Stimulated activated CD8-positive, alpha-beta memory T cell treated with anti-CD3 and anti-CD28 coated beads, Interleukin-7, amount 100 ng/mL, for 24 hours (primary cell): ENCODE data around the gene CEACAM16.
"Not testable (repeated sequence)": the region's sequence is repeated elsewhere in the genome, so short reads cannot be mapped to it uniquely, and the experiment has no call there.

Source experiments
- DNase-seq: peaks from one replicate; pipeline ENCODE4 v3.0.0-alpha.2; 2020; ENCODE audit warnings: low read depth

CEACAM16 gene, protein sequence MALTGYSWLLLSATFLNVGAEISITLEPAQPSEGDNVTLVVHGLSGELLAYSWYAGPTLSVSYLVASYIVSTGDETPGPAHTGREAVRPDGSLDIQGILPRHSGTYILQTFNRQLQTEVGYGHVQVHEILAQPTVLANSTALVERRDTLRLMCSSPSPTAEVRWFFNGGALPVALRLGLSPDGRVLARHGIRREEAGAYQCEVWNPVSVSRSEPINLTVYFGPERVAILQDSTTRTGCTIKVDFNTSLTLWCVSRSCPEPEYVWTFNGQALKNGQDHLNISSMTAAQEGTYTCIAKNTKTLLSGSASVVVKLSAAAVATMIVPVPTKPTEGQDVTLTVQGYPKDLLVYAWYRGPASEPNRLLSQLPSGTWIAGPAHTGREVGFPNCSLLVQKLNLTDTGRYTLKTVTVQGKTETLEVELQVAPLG

DNA sequence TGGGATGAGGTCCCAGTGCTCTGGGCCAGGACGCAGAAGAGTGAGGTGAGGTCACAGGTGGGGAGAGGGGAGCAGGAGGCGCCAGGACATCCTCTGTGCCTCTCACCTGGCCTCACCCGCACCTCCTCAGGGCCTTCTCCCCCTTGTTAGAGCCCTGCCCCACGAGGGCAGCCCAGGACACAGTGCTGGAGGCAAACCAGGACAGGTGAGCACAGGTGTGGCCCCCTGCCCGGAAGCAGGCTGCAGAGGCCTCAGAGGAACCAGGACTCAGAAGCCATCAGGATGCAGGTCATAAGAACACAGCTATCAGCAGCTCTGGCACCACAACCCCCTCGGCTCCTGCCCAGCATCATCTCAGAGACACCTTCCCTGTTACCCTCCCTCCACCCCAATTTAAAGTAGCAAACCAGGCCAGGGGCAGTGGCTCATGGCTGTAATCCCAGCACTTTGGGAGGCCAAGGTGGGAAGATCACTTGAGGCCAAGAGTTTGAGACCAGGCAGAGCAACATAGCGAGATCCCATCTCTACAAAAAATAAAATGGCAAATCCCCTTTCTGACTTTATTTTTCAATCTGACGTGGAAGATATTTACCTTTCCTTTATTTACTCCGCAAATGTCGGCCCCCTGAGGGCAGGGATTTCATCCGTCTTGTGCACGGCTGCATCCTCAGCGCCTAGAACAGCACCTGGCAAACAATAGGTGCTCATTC lies at the start of gene CEACAM16:
TSS of gene CEACAM16 (plus strand) at position 660 of the 710 bp plus-strand sequence. CDS start 2,306 bp downstream, outside the sequence.
- DNase-seq, result no peak

DNA sequence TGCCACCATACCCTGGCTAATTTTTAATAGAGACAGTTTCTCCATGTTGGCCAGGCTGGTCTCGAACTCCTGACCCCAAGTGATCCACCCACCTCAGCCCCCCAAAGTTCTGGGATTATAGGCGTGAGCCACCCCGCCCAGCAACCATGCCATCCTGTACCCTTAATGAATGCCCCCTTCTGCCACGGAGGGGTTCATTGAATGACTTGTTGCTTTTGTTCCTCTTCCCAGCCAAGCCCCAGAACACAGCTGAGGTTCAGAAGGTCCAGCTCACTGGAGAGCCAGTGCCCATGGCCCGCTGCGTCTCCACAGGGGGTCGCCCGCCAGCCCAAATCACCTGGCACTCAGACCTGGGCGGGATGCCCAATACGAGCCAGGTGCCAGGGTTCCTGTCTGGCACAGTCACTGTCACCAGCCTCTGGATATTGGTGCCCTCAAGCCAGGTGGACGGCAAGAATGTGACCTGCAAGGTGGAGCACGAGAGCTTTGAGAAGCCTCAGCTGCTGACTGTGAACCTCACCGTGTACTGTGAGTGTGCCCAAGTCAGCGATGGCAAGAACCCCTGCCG lies 49.3 kb upstream of the CEACAM16 start:
- no peak for DNase-seq

DNA sequence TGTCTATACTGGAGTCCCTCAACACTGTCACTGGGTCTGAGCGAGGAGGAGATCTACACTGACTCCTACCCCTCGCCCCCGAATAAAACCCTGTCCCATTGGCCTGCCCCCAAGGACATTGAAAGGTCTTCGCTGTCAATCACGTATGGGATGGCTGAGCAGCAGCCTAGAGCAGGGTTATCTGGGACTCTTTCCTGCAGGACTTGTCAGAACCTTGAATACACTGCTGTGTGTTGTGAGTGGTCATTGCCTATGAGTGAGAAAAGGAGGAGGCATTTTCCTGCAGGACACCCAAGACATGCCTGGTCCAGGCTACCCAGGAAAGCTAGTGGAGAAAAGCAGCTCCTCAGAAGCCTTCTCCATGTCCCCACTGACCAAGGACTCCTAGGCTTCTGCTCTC lies 45.6 kb upstream of the CEACAM16 start:
- DNase-seq, result no peak

DNA sequence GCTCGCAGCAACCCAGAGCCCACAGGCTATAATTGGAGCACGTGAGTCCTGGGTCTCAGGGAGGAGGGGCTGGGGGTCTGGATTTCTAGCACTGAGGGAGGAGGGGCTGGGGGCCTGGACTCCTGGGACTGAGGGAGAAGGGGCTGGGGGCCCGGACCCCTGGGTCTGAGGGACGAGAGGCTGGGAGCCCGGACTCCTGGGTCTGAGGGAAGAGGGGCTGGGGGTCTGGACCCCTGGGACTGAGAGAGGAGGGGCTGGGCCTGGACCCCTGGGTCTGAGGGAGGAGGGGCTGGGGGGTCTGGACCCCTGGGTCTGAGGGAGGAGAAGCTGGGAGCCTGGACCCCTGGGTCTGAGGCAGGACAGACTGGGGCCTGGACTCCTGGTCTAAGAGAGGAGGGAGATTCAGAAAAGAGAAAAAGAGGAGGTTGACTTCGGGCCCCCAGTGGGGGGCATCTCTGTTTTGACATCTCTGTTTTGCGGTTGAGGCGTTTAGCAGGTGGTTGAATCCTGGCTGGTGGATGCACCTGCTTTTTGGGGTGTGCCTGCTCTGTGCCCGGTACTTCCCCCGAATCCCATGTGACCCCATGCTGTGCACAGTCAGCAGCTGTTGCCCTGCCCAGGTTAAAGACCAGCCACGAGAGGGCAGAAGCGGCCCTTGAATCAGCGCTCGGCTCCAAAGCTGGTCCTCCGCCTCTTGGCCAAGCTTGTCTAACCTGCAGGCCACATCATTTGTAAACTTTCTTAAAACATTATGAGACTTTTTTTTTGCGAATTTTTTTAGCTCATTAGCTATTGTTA lies 44.8 kb upstream of the CEACAM16 start:
- DNase-seq, result peak; percentile 56

DNA sequence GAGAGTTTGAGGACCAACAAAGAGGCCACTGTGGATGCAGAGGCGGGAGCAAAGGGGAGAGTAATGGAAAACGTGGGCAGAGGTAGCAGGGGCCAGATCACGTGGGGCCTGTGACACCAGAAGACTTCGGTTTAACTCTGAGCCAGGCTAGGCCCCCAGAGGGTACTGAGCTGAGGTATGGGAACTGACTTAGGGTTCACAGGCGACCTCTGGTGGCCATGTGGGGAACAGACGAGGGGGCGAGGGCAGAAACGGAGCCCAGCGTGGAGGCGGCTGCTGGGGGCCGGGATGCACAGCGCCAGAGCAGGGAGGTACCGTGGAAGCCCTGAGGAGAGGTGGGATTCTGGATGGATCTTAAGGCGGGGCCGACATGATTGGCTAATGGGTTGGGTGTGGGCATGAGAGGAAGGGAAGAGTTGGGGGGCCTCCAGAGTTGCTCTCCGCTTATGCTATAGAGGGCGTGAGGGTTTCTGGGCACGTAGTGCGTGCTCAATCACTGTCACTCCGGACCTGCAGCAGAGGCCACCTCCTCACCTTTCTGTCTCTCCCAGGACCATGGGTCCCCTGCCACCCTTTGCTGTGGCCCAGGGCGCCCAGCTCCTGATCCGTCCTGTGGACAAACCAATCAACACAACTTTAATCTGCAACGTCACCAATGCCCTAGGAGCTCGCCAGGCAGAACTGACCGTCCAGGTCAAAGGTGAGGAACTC lies 41.6 kb upstream of the CEACAM16 start:
- peak; percentile 53 for DNase-seq

DNA sequence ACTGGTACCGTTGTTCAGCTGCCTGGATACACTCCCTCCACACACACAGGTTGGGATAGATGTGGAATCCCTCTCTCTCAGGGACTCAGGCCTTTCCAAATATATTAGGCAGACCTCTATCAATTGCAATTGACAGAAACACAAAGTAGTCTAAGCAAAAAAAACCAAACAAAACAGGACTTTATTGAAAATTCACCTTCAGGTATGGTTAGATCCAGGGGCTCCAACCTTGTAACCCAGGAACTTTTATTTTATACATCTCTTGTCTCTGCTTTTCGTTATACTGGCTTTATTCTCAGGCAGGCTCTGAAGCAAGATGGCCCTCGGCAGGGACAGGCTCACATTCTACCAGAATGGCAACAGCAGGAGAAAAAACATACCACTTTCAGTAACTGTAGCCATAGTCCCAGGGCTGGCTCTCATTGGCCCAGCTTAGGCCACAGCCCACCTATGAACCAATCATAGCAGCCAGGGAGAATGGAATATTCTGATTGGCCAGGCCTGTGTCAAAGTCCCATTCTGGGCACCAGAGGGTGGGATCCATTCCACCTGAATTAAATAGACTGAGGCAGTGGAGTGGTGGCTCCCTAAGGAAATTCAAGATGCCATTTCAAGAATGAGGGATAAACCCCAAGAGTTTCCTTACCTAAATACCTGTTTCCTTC lies 40.8 kb upstream of the CEACAM16 start:
- DNase-seq, result no peak

DNA sequence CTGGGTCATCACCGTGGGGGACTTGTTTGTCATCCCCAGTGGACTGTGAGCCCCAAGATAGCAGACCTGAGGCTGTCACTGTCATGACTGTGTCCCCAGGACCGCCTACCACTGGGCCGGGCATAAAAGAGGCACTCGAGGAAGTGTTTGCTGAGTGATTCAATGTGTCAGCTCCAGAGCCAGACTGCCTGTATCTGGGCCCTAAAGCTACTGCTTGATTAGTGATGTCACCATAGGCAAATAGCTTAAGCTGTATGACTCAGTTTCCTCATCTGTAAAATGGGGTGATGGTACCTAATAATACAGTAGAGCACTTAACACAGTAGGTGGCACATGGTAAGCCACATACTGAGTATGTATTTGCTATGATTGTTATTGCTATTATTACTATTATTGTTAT lies 38.9 kb upstream of the CEACAM16 start:
- DNase-seq, result no peak

DNA sequence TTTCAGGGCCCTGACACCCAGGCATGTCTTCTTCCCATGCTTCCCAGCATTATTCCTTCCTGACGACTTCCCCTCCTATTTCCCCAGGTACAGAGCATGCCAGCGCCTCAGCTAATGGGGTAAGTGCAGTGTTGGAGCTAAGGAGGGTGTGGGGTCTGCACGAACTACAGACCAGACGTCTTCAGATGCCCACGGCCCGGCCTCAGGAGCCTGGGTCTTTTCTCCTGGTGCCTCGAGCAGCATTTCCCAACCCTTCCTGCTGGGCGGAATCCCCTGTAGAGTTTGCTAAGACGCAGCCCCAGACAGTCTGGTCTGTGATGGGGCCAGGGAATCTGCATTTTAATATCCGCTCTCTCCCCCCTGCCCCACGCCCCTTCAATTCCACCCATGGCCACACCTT lies 37.7 kb upstream of the CEACAM16 start:
- DNase-seq, result no peak

DNA sequence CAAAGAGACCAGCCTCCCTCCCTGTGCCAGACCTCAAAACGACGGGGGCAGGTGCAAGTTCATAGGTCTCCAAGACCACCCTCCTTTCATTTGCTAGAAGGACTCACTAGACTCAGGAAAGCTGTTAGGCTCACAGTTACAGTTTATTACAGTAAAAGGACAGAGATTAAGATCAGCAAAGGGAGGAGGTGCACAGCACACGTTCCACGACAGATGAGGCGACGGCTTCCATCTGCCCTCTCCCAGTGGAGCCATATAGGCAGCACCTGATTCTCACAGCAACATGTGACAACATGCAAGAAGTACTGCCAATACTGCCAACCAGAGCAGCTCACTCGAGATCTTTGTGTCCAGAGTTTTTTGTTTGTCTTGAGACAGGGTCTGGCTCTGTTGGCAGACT lies 37.0 kb upstream of the CEACAM16 start:
- DNase-seq, result no peak

DNA sequence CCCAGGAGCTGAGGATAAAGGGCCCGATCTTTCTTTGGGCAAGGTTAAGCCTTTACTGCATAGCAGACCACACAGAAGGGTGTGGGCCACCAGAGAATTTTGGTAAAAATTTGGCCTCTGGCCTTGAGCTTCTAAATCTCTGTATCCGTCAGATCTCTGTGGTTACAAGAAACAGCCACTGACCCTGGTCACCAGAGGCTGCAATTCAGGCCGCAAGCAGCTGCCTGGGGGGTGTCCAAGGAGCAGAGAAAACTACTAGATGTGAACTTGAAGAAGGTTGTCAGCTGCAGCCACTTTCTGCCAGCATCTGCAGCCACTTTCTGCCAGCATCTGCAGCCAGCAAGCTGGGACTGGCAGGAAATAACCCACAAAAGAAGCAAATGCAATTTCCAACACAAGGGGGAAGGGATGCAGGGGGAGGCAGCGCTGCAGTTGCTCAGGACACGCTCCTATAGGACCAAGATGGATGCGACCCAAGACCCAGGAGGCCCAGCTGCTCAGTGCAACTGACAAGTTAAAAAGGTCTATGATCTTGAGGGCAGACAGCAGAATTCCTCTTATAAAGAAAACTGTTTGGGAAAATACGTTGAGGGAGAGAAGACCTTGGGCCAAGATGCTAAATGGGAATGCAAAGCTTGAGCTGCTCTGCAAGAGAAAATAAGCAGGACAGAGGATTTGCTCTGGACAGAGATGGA lies 36.1 kb upstream of the CEACAM16 start:
- DNase-seq, result no peak

DNA sequence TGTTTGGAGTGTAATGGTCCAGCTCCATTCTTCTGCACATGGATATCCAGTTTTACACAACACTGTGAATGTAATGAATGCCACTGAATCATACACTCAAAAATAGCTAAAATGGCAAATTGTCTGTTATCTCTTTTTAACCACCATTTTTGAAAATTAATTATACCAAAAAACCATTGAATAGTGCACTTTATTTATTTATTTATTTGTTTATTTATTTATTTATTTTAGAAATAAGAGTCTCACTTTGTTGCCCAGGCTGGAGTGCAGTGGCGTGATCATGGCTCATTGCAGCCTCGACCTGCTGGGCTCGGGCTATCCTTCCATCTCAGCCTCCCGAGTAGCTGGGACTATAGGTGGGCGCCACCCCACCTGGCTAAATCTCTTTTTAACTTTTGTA lies 35.0 kb upstream of the CEACAM16 start:
- DNase-seq, result no peak

DNA sequence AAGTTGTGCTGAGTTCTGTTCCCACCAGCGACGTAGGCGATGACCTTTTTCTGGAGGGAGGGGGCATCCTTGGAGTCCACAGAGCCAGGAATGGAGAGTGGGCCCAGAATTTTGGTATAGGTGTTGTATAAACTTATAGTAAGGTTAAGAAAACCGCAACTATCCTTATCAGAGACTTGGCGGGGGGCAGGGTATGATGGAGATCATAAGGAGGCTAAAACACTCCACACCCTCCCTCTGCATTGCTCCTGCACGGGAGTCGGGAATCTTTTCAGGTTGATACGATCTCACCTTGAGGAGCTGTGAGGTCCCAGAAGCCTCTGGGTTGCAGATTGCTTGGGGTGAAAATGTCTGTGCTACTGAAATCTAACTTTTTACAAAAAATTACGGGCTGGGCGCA lies 34.0 kb upstream of the CEACAM16 start:
- DNase-seq, result no peak

DNA sequence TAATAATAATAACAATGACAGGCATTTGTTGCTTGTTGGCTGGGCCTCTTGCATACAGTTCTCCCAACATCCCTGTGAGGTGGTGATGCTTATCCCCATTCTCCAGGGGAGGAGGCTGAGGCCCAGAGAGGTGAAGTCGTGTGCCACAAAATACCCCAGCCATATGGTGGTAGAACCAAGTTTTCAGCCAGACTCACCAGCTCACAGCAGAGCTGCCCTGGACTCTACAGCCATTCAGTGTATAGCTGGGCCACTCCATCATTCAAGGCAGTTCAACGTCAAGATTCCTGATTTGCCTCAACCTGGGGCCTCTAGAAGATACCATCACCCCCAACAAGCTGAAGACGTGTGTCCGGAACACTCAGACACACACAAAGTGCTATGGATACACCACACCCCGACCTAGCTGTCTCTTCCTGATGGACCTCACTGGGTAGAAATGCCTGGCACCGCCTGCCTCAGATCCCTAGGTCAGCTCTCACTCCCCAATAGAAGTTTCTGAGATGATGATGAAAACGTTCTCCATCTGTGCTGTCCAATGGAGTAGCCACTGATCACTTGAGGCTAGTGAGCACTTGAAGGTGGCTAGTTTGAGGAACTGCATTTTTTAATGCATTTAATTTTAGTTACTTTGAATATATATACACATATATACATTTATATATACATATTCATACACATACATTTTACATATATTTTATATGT lies 31.9 kb upstream of the CEACAM16 start:
- no peak for DNase-seq

DNA sequence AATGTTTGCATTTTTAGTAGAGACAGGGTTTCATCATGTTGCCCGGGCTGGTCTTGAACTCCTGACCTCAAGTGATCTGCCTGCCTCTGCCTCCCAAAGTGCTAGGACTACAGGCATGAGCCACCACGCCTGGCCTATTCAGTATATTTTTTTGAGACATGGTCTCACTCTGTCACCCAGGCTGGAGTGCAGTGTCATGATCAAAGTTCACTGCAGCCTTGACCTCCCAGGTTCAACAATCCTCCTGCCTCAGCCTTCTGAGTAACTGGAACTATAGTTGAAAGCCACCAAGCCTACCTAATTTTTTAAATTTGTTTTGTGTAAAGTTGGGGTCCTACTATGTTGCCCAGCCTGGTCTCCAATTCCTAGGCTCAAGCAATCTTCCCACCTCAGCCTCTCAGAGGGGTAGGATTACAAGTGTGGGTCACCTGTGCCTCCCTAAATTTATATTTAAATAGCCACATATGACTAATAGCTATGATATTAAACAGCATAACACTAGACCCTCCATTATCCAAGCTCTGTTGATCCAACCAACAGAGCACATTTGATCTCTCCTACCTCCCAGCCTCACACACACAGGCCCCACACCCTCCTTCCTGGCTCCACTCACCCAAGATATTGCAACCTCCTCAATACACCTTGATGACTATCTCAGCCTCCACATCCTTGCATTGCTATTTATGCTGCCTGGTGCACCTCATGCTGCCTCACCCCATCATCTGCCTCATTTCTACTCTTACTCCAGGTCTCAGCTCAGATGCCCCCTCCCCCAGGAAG lies 29.8 kb upstream of the CEACAM16 start:
- no peak for DNase-seq

DNA sequence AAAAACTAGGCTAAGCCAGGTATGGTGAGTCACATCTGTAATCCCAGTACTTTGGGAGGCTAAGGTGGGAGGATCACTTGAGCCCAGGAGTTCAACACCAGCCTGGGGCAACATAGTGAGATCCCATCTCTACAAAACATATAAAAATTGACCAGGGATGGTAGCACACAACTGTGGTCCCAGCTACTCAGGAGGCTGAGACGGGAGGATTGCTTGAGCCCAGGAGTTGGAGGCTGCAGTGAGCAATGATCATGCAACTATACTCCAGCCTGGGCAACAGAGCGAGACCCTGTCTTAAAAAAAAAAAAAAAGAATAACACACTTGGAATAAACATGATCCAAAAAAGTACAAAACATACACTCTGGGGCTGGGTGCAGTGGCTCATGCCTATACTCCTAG lies 28.9 kb upstream of the CEACAM16 start:
- DNase-seq, result not testable (repeated sequence)

DNA sequence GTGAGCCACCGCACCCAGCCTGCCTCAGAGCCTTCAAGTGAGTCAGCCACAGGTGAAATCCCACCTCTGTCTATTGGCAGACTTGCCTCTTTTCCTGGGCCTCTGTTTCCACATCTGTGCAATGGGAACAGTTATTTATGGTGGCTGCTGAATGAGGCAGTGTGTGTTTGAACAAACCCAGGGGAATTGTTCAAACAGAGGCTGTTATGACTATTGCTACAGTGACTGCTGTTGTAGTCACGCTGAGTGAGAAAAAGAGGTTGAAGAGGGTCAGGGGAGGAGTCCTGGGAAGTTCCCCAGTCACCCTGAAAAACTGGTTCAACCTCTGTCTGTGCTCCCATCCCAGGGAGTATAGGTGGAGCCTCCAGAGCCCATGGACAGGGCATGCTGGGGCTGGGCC lies 27.6 kb upstream of the CEACAM16 start, which contains the start of gene CEACAM19:
TSS of gene CEACAM19 (plus strand) at position 83 of the 400 bp plus-strand sequence. CDS start 450 bp downstream, outside the sequence.
- DNase-seq, result no peak

DNA sequence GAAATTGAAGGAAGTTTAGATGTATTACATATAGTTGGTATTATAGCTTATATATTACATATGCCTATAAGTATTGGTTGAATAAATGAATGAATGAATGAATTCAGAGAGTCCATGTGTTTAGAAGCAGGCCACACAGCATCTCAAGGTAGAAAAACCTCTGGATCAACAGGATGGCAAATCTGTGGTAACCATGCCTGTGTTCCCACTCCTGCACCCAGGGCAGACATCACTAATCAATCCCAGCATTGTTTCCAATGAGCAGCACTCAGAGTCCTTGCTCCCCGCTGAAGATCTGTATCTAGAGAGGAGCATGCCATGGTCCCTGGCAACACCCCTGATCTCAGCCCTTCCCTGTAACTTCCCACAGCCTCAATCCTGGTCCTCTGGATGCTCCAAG lies 26.7 kb upstream of the CEACAM16 start:
- no peak for DNase-seq

DNA sequence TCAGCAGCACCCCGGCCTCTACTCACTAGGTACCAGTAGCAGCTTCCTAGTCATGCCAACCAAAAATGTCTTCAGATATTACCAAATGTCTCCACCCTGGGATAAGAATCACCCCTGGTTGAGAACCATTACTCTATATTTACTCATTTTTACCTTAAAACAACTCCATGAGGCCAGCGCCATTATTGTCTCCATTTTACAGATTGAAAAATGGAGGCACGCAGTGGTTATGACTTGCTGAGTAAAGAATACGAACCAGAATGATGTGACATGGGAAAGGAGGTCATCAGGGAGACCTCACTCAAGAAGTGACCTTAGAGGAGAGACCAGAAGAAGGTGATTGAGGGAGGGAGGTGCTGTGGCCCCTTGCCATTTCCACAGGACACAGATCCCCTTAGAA lies 25.4 kb upstream of the CEACAM16 start:
- DNase-seq, result no peak

DNA sequence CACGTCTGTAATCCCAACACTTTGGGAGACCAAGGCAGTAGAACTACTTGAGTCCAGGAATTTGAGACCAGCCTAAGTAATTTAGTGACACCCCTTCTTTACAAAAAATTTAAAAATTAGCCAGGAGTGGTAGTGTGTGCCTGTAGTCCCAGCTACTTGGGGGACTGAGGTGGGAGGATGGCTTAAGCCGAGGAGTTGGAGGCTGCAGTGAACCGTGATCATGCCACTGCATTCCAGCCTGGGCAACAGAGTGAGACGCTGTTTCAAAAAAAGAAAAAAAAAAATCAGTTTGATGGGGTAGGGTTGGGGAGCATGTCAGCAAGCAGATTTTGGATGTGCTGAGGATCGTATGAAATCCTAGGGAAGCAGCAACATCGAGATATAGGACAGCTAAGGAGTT lies 23.4 kb upstream of the CEACAM16 start:
- DNase-seq, result no peak
